Measurements from ENCODE around the gene TUT1.

The TUT1 gene

DNA sequence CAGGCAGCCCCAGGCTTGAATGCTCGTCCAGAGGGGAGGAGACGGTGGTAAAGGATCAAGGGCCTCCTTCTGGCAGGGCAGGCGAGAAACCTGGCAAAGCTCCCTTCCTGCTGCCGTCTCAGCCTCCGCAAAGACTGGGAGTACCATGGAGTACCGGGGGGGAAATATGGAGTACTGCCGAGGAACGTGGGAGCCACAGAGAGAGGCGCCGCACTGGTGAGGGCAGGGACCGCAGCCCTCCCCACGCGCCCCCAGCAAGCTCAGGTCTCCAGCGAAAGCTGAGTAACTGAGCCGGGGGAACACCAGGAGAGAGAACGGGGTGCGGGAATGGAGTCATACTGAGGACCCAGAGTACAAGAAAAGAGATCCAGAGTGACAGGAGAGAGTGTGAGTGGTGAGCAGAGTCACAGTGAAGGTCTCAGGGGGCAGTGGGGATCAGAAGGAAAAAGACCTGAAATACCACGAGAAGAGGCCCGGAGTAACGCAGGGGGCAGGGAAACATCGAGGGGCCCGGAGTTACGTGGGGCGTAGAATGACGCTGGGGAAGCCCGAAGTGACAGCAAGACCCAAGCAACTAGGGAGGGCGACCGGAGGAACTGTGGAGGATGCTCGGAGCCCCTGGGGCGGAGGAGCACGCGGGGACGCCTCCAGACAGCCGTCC lies 20.5 kb upstream of the TUT1 start:
- peak; percentile 44 for DNase-seq (ENCODE audit: low spot score)
- Mint-ChIP-seq H3K27me3 (ENCODE audit: low read depth) (no peaks in the 10 kb centered on the region), H3K9me3 (no peaks in the 10 kb centered on the region), H3K4me3 (peak overlapping the region; percentile 88), H3K36me3 (ENCODE audit: low read depth) (peaks cover 34% of the 10 kb centered on the region), H3K4me1 (ENCODE audit: low read depth) (peaks cover 31% of the 10 kb centered on the region), H3K27ac (peak overlapping the region; percentile 88)

DNA sequence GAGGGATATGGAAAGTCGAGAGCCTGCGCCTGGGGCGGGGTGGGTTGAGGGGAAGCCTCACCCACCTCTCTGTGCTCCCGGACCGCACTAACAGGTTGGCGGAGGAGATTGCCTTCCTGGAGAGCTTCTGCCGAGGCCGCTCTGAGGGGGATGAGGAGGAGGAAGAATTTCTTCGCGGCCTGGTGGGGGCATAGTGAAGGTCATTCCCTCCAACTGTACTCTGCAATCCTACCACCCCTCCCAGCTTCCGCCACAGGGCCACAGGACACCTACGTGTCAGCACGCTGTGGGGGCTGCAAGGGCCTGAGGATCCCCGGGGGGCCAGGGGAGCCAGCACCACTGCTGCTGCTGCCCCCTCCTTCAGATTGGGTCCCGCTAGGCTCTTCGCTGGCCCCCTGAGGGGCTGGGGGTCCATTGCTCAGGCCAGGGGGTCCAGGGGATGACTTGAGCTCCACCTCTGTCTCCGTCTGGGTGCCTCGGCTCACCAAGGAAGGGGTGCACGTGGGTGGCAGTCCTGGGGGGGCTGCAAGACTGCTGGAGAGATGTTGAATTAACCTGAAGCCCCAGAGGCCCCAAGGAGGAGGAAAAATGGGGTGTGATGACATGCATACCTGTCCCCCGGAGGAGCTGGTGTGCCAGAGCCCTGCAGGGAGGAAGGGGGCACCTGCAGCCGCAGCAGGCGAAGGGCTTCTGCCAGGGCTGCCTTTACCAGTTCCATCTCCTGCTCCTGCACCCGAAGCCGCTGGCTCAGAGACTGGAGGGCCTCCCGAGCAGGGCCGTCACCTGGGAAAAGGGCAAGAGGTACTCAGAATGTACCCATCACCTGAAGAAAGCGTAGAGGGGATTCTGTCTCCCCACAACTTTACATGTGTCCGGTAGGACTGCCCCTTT lies 19.7 kb upstream of the TUT1 start:
- DNase-seq (ENCODE audit: low spot score) = no peak
- H3K36me3 Mint-ChIP-seq (ENCODE audit: low read depth) = peaks cover 33% of the 10 kb centered on the region
- no peaks in the 10 kb centered on the region for H3K9me3 Mint-ChIP-seq
- no peaks in the 10 kb centered on the region for H3K27me3 Mint-ChIP-seq (ENCODE audit: low read depth)
- H3K27ac Mint-ChIP-seq = peak overlapping the region; percentile 88
- H3K4me1 Mint-ChIP-seq (ENCODE audit: low read depth) = peaks cover 31% of the 10 kb centered on the region
- peak overlapping the region; percentile 88 for H3K4me3 Mint-ChIP-seq

DNA sequence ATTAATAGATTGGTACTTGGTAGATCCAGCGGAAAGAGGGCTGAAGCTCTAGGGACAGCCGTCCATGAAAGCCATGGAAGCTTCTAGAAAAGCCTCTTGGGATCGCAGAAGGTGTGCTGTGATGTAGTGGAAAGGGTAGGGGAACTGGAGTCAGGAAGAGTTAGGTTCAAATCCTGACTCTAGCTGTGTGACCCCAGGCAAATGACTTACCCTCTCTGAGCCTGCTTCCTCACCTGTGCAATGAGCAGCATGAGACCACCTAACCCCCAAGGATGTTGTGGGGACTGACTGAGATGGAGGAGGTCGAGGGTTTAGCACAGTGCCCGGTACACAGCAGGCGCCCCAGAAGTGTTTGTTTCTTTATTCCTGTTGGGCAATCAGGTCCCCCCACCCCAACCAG lies 19.1 kb upstream of the TUT1 start:
- peak overlapping the region; percentile 88 for H3K27ac Mint-ChIP-seq
- H3K36me3 Mint-ChIP-seq (ENCODE audit: low read depth) = peaks cover 34% of the 10 kb centered on the region
- no peaks in the 10 kb centered on the region for H3K27me3 Mint-ChIP-seq (ENCODE audit: low read depth)
- H3K4me3 Mint-ChIP-seq = peak overlapping the region; percentile 79
- H3K9me3 Mint-ChIP-seq = no peaks in the 10 kb centered on the region
- H3K4me1 Mint-ChIP-seq (ENCODE audit: low read depth) = peaks cover 31% of the 10 kb centered on the region
- no peak for DNase-seq (ENCODE audit: low spot score)

DNA sequence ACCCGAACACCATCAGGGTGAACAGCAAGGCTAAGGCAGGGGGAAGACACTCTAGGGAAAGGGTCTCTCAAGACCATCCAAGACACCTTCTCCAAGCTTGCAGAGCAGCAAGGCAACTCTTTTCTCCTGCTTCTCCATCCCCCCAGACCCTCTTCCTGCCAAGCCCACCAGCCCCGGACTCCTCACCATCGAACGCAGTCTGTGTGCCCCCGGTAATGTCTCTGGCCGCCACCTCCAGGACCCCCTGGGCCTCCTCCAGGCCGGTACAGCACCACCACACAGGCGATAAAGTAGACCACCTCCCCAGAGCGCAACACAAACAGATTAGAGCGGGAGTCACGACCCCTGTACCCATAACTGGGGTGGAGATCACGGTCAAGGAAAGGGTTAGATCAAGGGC lies 17.5 kb upstream of the TUT1 start:
- Mint-ChIP-seq H3K27ac (peak overlapping the region; percentile 62), H3K4me3 (peak overlapping the region; percentile 21), H3K9me3 (no peaks in the 10 kb centered on the region), H3K4me1 (ENCODE audit: low read depth) (peaks cover 23% of the 10 kb centered on the region), H3K36me3 (ENCODE audit: low read depth) (peaks cover 42% of the 10 kb centered on the region), H3K27me3 (ENCODE audit: low read depth) (no peaks in the 10 kb centered on the region)
- DNase-seq (ENCODE audit: low spot score) = no peak

DNA sequence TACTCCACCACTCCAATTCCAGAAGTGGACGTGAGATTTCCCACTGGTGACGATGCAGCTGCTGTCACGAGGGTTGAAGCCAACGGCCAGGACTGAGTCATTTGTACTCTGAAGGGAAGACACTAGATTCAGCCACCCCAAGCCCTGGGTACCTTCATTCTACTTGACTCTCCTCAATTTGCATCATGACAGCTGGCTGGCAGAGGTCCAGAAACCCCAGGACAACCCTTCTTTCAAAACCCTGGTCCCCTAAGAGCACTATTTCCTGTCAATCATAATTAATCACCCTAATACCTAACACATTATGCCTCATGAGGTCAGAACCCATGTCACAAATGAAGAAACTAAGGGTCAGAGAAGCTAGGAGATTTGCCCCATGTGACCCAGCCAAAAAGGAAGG lies 16.4 kb upstream of the TUT1 start:
- Mint-ChIP-seq H3K4me1 (ENCODE audit: low read depth) (peaks cover 27% of the 10 kb centered on the region), H3K27me3 (ENCODE audit: low read depth) (no peaks in the 10 kb centered on the region), H3K4me3 (no peak overlapping the region), H3K36me3 (ENCODE audit: low read depth) (peaks cover 51% of the 10 kb centered on the region), H3K27ac (peak overlapping the region; percentile 27), H3K9me3 (no peaks in the 10 kb centered on the region)
- DNase-seq (ENCODE audit: low spot score) = no peak

DNA sequence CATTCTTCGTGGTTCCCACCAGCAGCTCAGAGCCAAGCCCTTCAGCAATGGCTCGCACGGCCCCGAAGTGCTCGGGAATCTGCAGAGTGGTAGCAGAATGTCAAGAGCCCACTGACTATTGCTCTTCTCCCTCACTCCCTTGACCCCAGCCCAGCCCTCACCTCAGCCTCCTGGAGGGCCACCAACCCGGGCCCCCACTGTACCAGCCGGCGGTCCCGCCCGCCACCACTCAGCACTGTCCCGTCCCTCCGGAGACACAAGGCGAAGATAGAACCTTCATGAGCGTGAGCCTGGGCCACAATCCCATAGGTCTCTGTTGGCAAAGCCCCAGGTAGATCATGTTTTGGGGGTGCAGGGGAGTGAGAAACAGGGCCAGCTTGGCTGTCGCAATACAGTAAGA lies 14.6 kb upstream of the TUT1 start:
- no peak overlapping the region for H3K4me3 Mint-ChIP-seq
- H3K27ac Mint-ChIP-seq = no peak overlapping the region
- H3K27me3 Mint-ChIP-seq (ENCODE audit: low read depth) = no peaks in the 10 kb centered on the region
- DNase-seq (ENCODE audit: low spot score) = no peak
- H3K9me3 Mint-ChIP-seq = no peaks in the 10 kb centered on the region
- peaks cover 26% of the 10 kb centered on the region for H3K4me1 Mint-ChIP-seq (ENCODE audit: low read depth)
- H3K36me3 Mint-ChIP-seq (ENCODE audit: low read depth) = peaks cover 55% of the 10 kb centered on the region

DNA sequence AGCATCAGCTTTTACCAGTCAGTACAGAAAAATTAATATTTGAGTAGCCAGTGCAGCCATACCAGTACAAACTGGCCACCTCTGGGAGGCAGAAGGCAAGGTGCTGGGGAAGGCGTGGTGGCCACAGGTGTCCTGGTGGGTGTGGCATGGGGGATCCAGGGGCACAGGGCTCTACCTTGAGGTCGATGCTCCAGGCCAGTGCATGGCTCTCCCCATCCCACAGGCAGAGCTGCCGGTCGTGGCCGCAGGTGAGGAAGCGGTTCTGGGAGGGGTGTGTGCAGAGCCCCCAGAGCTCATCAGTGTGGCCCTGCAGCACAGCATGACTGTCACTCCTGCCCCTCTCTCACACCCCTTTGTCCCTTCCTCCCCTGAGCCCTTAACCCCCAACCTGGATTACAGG lies 14.1 kb upstream of the TUT1 start:
- H3K9me3 Mint-ChIP-seq = no peaks in the 10 kb centered on the region
- H3K36me3 Mint-ChIP-seq (ENCODE audit: low read depth) = peaks cover 56% of the 10 kb centered on the region
- DNase-seq (ENCODE audit: low spot score) = no peak
- H3K4me1 Mint-ChIP-seq (ENCODE audit: low read depth) = peaks cover 23% of the 10 kb centered on the region
- H3K27me3 Mint-ChIP-seq (ENCODE audit: low read depth) = no peaks in the 10 kb centered on the region
- H3K4me3 Mint-ChIP-seq = no peak overlapping the region
- no peak overlapping the region for H3K27ac Mint-ChIP-seq

DNA sequence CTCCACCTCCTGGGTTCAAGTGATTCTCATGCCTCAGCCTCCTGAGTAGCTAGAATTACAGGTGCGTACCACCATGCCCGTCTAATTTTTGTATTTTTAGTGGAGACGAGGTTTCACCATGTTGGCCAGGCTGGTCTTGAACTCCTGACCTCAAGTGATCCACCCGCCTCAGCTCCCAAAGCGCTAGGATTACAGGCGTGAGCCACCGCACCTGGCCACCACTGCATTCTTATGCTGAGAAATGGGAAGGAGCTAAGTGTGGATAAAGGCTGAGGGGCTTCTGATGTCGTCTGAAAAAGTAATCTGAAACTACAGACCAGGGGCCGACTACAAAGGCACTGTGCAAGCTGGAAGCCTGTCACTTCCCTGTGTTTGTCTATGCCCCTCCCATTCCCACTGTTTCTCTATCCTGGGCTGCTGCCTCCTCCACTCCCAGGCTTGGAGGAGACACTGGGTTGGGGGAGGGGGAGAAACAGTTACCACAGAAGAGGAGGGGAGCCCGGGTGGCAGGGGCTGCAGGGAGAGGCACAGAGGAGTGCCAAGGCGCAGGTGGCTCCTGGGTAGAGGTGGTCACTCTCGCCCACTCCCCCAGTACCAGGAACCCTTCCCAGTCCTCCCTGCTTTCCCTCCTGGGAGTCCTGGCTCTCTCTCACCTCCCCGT lies 13.3 kb upstream of the TUT1 start:
- Mint-ChIP-seq H3K36me3 (ENCODE audit: low read depth) (peaks cover 58% of the 10 kb centered on the region), H3K4me3 (no peak overlapping the region), H3K27ac (peak overlapping the region; percentile 61), H3K4me1 (ENCODE audit: low read depth) (peaks cover 24% of the 10 kb centered on the region), H3K27me3 (ENCODE audit: low read depth) (no peaks in the 10 kb centered on the region), H3K9me3 (no peaks in the 10 kb centered on the region)
- no peak for DNase-seq (ENCODE audit: low spot score)

DNA sequence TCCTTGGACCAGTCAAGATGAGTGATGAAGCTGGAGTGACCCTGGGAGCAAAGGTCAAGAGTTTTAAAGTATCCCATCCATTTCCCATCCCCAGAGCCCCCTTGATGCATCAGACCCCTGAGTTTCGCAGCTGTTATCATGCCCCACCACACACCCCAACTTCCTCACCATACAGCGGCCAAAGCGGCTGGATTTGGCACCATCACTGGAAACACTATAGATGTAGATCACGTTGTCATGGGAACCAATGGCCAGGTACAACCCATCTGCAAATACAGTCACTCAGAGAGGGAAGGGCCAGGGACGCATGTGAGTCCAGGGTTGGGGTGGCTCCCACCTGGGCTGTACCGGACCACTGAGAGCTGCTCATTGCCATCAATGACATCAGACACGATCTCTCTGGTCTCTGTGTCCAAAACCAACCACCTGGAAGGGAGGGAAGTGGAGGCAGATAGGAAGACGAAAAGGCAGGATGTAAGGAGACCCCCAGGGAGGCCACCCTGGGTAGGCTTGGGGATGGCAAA lies 12.5 kb upstream of the TUT1 start:
- peak overlapping the region; percentile 61 for H3K27ac Mint-ChIP-seq
- no peaks in the 10 kb centered on the region for H3K9me3 Mint-ChIP-seq
- peaks cover 58% of the 10 kb centered on the region for H3K36me3 Mint-ChIP-seq (ENCODE audit: low read depth)
- H3K4me1 Mint-ChIP-seq (ENCODE audit: low read depth) = peaks cover 28% of the 10 kb centered on the region
- H3K27me3 Mint-ChIP-seq (ENCODE audit: low read depth) = no peaks in the 10 kb centered on the region
- DNase-seq (ENCODE audit: low spot score) = no peak
- H3K4me3 Mint-ChIP-seq = peak overlapping the region; percentile 67

DNA sequence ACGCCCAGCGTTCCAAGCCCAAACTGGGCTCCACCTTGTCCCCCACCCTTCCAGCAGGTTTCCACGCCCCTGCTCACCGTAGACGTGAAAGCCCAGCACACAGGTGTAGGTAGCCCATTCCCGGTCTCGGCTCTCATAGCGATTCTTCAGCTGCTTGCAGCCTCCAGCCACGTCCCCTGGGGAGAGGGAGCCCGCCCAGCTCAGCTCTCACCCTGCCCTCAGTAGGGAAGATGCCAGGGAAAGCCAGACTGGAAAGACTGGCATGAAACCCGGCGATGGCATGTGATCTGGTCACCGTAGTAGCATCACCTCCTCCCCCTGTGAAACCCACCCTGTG lies 11.7 kb upstream of the TUT1 start:
- Mint-ChIP-seq H3K27me3 (ENCODE audit: low read depth) (no peaks in the 10 kb centered on the region), H3K9me3 (no peaks in the 10 kb centered on the region), H3K4me3 (peak overlapping the region; percentile 67), H3K4me1 (ENCODE audit: low read depth) (peaks cover 34% of the 10 kb centered on the region), H3K36me3 (ENCODE audit: low read depth) (peaks cover 63% of the 10 kb centered on the region), H3K27ac (peak overlapping the region; percentile 61)
- no peak for DNase-seq (ENCODE audit: low spot score)

DNA sequence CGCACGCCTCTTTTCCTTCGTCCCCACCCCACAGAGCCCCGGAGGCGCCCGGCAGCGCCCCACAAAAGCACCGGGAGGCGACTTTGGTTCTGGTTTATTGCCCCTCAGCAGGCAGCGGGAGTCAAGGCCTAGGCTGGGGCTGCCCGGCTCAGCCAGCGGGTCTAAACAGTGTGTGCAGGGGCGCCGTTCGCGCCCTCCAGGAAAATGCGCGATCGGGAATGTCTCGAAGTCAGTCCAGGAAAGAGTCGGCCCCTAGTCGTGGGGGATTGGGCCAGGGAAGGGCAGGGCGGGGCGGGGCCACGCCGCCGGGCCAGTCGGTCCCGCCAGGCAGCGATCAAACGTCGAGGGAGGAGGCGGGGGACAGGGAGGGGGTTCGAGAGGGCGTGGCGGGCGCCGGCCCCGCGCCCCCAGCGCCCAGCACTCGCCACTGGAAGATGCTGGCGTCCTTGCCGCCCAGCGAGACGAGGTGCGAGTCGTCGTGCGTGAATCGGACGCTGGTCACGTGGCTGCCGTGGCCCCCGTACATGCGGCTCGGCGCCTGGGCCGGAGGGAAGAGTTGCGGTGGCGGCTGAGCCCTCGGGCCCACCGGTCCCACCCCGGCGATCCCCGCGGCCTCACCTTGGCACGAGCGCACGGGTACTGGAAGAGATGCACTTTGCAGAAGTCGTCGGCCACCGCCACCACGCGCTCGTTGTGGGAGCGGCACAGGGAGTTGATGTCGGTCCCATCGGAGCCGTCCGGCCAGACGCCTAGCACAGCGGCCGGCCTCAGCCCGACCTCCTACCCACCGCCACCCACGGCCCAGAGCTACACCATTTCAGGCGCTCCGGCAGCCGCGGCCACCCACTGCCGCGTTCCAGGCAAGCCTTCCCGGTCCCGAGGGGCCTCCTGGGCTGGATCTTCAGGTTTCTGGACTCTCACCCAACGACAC lies 11.1 kb upstream of the TUT1 start:
- DNase-seq (ENCODE audit: low spot score) = no peak
- Mint-ChIP-seq H3K27ac (peak overlapping the region; percentile 92), H3K4me3 (peak overlapping the region; percentile 91), H3K27me3 (ENCODE audit: low read depth) (no peaks in the 10 kb centered on the region), H3K36me3 (ENCODE audit: low read depth) (peaks cover 64% of the 10 kb centered on the region), H3K9me3 (no peaks in the 10 kb centered on the region), H3K4me1 (ENCODE audit: low read depth) (peaks cover 34% of the 10 kb centered on the region)

DNA sequence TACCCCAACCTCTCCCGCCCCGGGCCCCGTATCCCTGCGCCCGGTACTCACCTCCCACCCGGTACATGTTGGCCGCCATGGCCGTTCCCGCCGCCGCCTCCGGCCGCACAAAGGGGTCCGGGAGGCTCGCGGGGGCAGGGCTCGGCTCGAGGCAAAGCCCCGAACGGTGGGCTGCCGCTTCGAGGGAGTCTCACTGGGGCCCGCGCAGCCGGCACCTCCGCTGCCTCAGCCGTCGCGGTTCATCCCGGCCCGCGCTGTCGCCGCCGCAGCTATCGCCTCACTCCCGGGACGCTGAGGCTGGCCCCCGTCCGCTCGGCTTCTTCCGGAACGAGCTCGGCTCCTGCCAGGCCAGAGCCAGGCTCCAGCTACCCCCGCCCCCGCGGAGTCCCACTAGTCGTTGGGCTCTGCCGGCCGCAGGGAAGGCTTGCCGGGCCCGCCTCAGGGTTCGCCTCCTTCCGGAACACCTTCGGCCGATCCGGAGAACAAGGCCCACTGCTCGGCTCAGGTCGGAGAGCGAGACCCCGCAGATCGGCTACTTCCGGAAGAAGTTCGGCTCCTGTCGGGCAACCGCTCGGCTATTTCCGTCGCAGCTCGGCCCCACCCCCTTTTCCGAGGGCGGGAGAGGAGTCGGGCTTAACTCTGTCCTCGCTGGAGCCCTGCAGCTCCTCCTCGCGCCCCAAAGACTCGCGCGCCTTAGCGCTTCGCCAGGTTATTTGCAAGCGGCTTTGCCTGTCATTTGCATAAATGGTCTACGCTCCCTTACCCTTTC lies 10.2 kb upstream of the TUT1 start, which contains the start of gene MTA2:
Gene MTA2 (minus strand): TSS at position 494 of the 769 bp plus-strand sequence. CDS start 415 bp downstream, at position 79.
- H3K36me3 Mint-ChIP-seq (ENCODE audit: low read depth) = peaks cover 70% of the 10 kb centered on the region
- H3K4me3 Mint-ChIP-seq = peak within 1 kb of the TSS; percentile 91
- peaks cover 36% of the 10 kb centered on the region for H3K4me1 Mint-ChIP-seq (ENCODE audit: low read depth)
- no peaks in the 10 kb centered on the region for H3K27me3 Mint-ChIP-seq (ENCODE audit: low read depth)
- DNase-seq (ENCODE audit: low spot score) = peak; percentile 99
- H3K9me3 Mint-ChIP-seq = no peaks in the 10 kb centered on the region
- H3K27ac Mint-ChIP-seq = peak within 1 kb of the TSS; percentile 92

DNA sequence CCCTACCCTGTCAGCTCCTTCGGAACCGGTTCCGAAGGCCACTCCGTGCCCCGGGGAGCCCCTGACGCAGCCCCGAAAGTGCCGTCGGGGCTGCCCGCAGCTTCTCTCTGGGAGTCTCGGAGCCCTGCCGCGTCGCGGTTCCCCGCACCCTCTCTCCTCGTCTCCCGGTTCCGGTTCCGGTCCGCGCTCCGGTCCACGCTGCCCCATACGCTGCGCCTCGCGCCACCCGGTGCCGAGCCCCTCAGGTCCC lies 9.7 kb upstream of the TUT1 start:
- Mint-ChIP-seq H3K27me3 (ENCODE audit: low read depth) (no peaks in the 10 kb centered on the region), H3K27ac (peak overlapping the region; percentile 92), H3K4me3 (peak overlapping the region; percentile 91), H3K4me1 (ENCODE audit: low read depth) (peaks cover 36% of the 10 kb centered on the region), H3K9me3 (no peaks in the 10 kb centered on the region), H3K36me3 (ENCODE audit: low read depth) (peaks cover 71% of the 10 kb centered on the region)
- no peak for DNase-seq (ENCODE audit: low spot score)

Measured in T-helper 2 cell treated with Interferon-gamma antibody and Interleukin-4, amounts not matched to agents 5 μg/mL and 100 μg/mL, for 36 hours (primary cell).